Breast epithelium (tissue), 3 donors: ENCODE data around the gene RGL1.

ENCODE experiments used
- POLR2A ChIP-seq: fragments of 450-650 bp; IDR thresholded peaks from one replicate; pipeline ENCODE4 v1.6.1; 2016; ENCODE audit warnings: antibody characterized with exemption, mild to moderate bottlenecking, moderate library complexity
- POLR2AphosphoS5 ChIP-seq, 3 donors: sonication (generic); formaldehyde crosslinking; IDR thresholded peaks; one replicate each; pipeline ENCODE4 v1.6.1; 2017; ENCODE audit warnings: antibody characterized with exemption in 3 of 3
- TF ChIP-seq, protein P1 (sequence below), 3 donors: fragments of 450-650 bp; IDR thresholded peaks; one replicate each; pipeline ENCODE4 v1.5.1; 2016 to 2017; ENCODE audit warnings: antibody characterized with exemption in 3 of 3, mild to moderate bottlenecking in 3 of 3, moderate library complexity in 3 of 3

DNA sequence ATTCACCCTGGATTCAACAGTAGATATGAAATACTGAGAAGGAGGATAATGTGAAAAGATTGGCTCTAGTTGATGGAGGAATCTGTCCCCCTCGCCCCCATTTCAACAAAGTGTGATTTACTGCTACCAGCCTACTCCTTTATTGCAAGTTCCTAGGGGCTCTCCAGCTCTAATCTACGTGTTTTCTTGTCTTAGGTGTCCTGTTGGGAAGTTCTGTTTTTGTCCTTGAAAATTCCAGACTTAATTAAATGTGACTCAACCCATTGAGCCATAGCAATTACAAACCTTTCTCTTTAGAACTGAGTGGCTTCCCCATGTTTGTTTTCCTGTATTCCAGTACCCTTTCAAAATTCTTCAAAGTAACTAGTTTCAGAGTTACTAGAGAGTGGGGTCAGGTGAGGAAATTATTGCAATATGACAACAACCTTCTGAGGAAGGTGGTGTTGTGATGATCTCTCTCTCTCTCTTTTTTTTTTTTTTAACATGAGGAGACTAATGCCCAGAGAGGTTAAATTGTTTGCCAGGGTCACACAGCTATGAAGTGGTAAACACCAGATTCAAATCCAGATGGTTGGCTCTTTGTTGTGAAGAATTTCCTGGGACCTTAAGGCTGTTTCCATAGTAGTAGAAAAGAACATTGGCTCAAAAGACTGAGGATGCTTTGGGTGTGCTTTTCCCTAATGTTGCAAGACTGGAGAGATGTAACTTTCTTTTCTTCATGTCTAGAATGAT is 3.5 kb downstream of the RGL1 start:
- TF ChIP-seq POLR2A (no peak), POLR2AphosphoS5 (IDR thresholded peaks at IDR 0.05) (no peak)
- TF ChIP-seq, protein P1, sequence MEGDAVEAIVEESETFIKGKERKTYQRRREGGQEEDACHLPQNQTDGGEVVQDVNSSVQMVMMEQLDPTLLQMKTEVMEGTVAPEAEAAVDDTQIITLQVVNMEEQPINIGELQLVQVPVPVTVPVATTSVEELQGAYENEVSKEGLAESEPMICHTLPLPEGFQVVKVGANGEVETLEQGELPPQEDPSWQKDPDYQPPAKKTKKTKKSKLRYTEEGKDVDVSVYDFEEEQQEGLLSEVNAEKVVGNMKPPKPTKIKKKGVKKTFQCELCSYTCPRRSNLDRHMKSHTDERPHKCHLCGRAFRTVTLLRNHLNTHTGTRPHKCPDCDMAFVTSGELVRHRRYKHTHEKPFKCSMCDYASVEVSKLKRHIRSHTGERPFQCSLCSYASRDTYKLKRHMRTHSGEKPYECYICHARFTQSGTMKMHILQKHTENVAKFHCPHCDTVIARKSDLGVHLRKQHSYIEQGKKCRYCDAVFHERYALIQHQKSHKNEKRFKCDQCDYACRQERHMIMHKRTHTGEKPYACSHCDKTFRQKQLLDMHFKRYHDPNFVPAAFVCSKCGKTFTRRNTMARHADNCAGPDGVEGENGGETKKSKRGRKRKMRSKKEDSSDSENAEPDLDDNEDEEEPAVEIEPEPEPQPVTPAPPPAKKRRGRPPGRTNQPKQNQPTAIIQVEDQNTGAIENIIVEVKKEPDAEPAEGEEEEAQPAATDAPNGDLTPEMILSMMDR (IDR thresholded peaks at IDR 0.05), result no peak
